Measurements from ENCODE around the gene PTPRS.

Gene PTPRS

GRCh38 chr19:5351731-5352228 lies 11.2 kb upstream of the PTPRS start:
- H3K4me3 ChIP-seq (ENCODE audit: low read depth, low read length) = no peak overlapping the region
- no peaks in the 10 kb centered on the region for H3K36me3 ChIP-seq
- H3K4me1 ChIP-seq = no peaks in the 10 kb centered on the region
- no peaks in the 10 kb centered on the region for H3K9me3 ChIP-seq
- H3K27me3 ChIP-seq = no peaks in the 10 kb centered on the region
- no peak for TF ChIP-seq CTCF (IDR thresholded peaks at IDR 0.05; ENCODE audit: low read depth, low read length)
- DNase-seq = no peak

DNA sequence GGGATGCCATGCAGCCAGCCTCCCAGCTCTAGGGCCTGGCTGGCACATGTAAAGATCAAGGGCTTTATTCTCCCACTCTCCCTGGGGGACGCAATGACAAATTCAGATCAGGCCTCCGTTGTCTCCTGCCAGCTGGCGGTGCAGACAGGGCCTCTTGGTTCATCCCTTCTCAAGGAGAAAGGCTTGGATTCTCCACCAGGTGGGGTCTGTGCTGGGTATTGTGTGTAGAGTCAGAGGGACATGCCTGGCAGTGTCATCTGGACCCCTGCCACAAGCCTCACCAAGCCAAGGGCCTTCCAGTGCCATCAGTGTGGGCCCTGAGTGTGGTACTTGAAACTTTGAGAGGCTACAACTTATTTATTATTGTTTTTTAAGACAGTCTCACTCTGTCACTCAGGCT lies 8.4 kb upstream of the PTPRS start:
- Histone ChIP-seq H3K4me3 (ENCODE audit: low read depth, low read length) (no peak overlapping the region), H3K4me1 (no peaks in the 10 kb centered on the region), H3K27me3 (no peaks in the 10 kb centered on the region), H3K36me3 (no peaks in the 10 kb centered on the region), H3K9me3 (no peaks in the 10 kb centered on the region)
- peak; percentile 38 for DNase-seq
- peak; percentile 38 for TF ChIP-seq CTCF (IDR thresholded peaks at IDR 0.05; ENCODE audit: low read depth, low read length)

DNA sequence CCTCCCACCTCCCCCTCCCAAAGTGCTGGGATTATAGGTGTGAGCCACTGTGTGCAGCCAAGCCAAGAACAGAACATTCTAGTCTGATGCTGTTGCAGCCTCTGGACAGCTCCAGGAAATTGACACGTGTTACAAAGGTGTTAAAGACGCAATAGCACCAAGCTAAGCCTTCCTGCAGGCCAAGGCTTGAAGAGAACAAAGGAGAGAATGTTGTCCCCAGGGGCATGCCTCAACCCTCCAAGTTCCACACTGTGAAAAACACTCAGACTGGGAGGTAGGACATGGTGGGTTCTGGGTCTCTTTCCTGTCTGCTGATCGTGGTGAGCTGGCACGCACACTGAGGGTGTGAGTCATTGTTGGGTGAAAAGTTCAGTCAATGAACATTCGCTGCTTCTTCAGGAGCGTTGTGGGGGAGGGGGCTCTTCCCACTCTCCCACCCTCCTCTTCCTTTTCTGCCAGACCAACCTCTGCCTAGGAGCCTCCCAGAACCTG lies 5.3 kb upstream of the PTPRS start:
- no peaks in the 10 kb centered on the region for H3K36me3 ChIP-seq
- DNase-seq = no peak
- H3K4me1 ChIP-seq = no peaks in the 10 kb centered on the region
- H3K27me3 ChIP-seq = no peaks in the 10 kb centered on the region
- H3K4me3 ChIP-seq (ENCODE audit: low read depth, low read length) = no peak overlapping the region
- no peak for TF ChIP-seq CTCF (IDR thresholded peaks at IDR 0.05; ENCODE audit: low read depth, low read length)
- peaks cover 8% of the 10 kb centered on the region for H3K9me3 ChIP-seq

DNA sequence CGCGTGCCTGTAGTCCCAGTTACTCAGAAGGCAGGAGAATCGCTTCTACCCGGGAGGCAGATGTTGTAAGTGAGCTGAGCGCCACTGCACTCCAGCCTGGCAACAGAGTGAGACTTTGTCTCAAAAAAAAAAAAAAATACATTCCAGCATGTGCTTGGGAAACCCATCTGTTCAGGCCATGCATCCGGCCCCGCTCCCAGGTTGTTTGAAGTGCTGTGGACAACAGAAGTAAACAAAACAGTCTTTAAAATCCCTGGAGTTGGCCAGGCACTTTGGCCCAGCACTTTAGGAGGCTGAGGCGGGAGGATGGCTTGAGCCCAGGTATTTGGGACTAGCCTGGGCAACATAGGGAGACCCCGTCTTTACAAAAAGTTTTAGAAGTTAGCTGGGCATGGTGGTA lies 3.2 kb upstream of the PTPRS start:
- H3K9me3 ChIP-seq = peaks cover 9% of the 10 kb centered on the region
- H3K4me1 ChIP-seq = no peaks in the 10 kb centered on the region
- no peaks in the 10 kb centered on the region for H3K27me3 ChIP-seq
- DNase-seq = no peak
- no peak overlapping the region for H3K4me3 ChIP-seq (ENCODE audit: low read depth, low read length)
- no peak for TF ChIP-seq CTCF (IDR thresholded peaks at IDR 0.05; ENCODE audit: low read depth, low read length)
- no peaks in the 10 kb centered on the region for H3K36me3 ChIP-seq

- no peak overlapping the region for H3K4me3 ChIP-seq (ENCODE audit: low read depth, low read length)
- peaks cover 3% of the 10 kb centered on the region; the same call in 1 of the 2 replicates for H3K4me1 ChIP-seq
- no peaks in the 10 kb centered on the region for H3K36me3 ChIP-seq
- no peaks in the 10 kb centered on the region for H3K27me3 ChIP-seq
- peaks cover 9% of the 10 kb centered on the region for H3K9me3 ChIP-seq
- TF ChIP-seq CTCF (IDR thresholded peaks at IDR 0.05; ENCODE audit: low read depth, low read length) = no peak
- DNase-seq = no peak
These were observed 2.1 kb upstream of the PTPRS start for GRCh38 chr19:5342573-5343201.

GRCh38 chr19:5341981-5342380 lies 1.4 kb upstream of the PTPRS start:
- H3K4me1 ChIP-seq = peaks cover 3% of the 10 kb centered on the region; the same call in 1 of the 2 replicates
- no peak for DNase-seq
- TF ChIP-seq CTCF (IDR thresholded peaks at IDR 0.05; ENCODE audit: low read depth, low read length) = no peak
- H3K27me3 ChIP-seq = no peaks in the 10 kb centered on the region
- peaks cover 9% of the 10 kb centered on the region for H3K9me3 ChIP-seq
- no peaks in the 10 kb centered on the region for H3K36me3 ChIP-seq
- no peak overlapping the region for H3K4me3 ChIP-seq (ENCODE audit: low read depth, low read length)

Data from BE2C (cell line).